Stimulated activated CD4-positive, alpha-beta T cell treated with anti-CD3 and anti-CD28 coated beads, Interleukin-12 subunit alpha, Interleukin-12 subunit beta, amount 100 ng/mL, for 24 hours (primary cell): ENCODE data around the gene CLCA2.

ENCODE experiments used
- DNase-seq, 2 experiments: peaks; one replicate each; pipeline ENCODE4 v3.0.0-alpha.2; 2020; ENCODE audit warnings: low read depth in 2 of 2

The CLCA2 gene

DNA sequence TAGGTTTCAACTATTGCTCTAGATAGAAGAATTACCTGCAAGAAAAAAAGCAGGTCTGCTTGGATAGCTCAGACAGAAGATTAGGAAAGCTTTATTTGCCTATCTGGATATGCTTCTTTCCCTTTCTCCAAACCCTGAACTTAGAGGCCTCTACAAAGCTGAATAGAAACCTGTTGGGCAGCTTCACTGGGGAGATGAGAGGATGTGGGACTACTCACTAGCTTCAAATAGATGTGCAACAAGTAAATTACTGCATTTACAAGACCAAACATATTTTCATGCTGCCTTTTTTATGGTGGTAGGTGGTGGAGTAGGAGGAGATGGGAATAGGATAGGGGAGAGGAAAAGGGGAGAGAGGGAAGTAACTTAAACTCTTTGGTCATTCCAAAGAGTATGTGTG is 6.4 kb downstream of the CLCA2 start:
- no peak for DNase-seq

DNA sequence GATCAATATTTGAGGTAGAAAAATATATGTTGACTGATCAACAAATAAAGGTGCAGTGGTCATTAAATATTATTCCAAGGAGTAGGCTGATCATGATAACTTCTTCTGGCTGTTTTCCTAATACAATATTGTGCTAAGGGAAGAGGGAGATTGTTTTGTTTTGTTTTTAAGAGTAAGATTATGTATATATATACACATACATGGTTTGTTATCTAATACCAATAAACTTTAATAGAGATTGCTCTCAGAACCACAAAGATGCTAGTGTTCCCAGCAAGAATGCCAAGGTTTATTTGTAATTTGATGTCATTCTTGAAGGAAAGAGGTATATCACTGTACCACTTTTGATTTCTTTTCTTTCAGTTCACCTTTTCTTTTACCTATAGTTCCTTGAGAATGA is 10.1 kb downstream of the CLCA2 start:
- DNase-seq = no peak

DNA sequence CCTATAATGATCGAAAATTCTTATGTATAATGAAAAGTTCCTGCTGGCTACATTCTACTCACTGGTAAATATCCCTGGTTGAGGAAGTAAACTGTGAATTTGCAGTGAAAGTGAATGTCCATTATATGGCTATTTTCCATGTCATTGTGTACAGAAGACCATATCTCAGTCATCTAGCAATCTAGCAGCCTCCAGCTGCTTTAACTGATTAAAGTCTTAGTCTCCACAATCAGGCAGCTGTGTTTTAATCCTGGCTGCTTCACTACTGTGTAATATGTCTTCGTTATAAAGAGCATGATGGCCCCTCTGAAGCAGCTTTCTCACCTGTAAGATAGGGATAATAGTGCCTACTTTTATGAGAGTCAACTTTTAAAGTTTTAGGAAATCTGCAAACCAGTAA is 11.4 kb downstream of the CLCA2 start:
- DNase-seq = no peak

DNA sequence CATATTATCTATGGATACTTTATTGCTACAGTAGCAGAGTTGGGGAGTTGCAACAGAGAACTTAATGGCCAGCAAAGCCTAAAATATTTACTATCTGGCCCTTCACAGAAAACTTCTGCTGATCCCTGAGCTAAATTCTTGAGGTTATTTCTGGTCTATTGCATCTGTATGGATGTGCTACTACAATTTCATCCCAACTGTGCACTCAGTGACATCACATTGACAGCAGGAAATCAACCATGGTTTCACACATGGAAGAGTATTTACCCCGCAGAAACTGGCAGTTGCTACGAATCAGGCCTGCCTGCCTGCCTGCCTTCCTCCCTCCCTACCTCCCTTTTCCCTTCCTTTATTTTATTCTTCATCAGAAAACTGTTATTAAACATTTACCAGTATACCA is 12.1 kb downstream of the CLCA2 start:
- no peak for DNase-seq

DNA sequence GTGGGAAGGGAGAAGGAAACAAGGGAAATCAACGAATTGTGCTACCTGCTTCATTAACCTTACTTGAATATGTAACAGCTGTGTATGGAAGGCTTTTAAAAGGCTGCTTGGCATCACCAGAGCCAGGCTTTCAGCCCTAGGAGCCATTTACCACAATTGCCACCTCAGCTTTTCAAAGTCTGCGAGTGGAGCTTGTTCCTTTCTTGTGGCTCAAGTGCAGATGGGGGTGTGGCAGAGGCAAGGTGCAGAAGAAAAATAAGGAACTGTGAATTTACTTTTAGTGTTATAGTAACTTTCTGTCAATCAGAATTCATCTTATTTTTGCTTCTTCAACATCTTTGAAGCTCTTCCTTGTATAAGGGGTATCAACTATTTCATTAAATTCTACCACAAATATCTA is 17.6 kb downstream of the CLCA2 start:
- DNase-seq = no peak

DNA sequence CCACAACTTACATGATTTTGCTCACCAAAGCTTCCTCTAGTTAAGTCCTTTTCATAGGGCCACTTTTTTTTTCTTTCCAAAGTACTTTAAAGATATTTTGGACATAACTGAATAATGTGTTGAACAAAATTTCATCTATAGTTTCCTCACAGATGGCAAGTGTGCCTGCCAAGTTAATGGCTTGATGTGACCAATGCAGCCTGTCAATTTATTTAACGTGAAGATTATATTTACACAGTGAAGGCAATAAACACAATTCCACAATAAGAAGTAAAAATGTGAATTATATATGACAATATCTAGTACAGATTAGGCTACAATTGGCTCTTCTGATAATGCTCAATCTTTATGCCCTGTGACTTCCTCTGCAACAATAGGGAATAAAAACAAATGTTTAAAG is 18.0 kb downstream of the CLCA2 start:
- DNase-seq = no peak

DNA sequence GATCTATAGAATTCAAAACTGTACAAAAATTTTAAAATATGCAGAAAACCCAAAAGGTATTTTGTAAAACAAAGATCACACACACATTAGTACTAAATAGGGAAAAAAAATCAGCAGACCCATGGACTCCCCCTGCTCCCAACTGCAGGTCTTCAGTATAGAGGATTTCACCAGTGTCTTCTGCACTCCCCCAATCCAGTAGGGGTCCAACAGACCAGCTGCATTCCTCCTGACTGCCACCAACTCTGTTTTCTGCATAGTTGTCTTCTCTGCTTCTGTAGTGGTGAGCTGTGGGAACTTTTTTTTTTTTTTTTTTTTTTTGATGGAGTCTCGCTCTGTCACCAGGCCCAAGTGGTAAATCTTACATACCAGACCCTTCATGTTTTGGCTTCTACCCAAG is 21.9 kb downstream of the CLCA2 start:
- no peak for DNase-seq

DNA sequence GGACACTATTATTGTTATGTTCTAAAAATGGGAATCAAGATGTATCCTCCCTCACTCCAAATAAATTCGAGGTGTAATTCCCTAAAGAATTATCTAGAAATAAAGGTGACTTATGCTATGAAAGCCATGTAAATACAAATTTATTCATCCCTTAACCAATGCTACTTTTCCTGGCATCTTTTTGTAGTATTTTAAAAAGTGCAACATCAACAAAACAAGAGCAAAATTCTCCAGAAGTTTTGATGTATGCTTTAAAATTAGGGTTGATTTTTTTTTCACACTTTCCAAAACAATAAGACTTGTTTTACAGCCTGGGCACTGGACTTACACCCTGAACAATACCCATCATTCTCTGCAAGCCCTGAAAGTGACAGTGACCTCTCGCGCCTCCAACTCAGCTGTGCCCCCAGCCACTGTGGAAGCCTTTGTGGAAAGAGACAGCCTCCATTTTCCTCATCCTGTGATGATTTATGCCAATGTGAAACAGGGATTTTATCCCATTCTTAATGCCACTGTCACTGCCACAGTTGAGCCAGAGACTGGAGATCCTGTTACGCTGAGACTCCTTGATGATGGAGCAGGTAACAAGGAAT is 23.3 kb downstream of the CLCA2 start:
- no peak for DNase-seq

DNA sequence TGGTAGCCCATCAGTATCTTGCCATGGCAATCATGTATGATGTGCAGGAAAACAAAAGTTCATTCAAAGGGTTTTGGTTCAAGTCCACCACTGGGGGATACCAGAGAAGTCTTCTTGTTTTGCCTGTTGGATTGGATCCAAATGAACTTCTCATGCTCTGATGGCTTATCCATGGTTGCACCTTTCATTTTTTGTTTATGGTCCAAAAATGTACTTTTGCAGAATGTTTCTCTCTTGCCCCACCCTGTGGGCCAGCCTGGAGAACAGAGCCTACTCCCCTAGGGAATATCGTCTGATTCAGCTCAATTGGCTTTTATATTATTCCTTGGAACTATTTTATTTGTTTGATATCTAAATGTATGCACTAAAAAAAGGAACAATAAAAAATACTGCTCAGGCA is 24.7 kb downstream of the CLCA2 start:
- DNase-seq = no peak

DNA sequence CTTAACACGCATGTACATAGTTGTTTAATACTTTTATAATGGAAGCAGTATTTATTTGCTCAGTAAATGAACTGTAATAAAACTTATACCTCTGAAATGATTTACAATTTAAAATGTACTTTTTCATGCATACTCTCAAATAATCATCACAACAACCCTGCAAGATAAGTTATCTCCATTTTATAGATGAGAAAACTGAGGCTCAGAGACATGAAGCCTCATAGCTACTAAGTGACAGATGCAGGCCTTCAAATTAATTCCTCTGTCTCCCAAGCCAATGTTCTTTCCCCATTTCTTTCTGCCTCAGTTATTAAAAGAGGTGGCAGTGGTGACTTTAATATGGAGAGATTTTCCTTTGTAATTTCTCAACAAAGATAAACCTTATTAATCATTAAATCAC is 25.1 kb downstream of the CLCA2 start:
- DNase-seq = no peak

DNA sequence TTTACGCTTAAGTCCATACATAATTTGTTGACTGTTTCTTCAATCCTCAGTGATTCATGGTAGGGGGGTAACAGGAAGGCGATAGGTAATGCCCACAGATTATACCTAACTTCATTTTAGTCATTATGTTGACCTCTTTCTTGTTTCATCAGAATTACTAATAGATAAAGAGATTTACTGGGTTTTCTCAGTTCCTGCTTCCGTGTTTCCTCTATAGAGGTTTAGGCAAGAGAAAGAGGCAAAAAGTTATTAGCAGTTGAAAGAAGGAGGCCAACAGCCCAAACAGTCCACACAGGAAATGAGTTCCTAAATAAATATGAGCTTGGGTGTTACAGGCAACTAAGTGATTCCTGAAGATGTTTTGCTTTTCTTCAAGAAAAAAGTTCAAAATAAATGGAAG is 26.9 kb downstream of the CLCA2 start:
- no peak for DNase-seq

DNA sequence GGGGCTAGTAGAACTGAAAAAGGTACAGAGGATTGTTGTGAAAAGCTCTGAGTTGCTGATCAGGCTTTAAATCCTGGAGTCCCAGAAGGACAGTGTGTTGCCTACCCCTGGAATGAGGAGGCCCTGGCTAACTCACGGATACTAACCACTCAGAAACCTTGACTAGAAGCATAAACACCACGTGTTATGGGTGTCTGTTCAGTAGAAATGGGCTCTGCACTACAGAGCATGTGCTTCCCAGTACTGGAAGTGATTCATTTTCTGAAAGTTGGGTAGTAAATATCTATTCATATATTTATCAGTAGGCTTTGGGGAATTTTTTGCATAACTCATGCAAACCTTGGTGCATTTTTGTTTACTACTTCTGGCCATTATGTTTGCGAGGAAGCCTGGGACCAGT is 29.7 kb downstream of the CLCA2 start:
- DNase-seq = no peak

DNA sequence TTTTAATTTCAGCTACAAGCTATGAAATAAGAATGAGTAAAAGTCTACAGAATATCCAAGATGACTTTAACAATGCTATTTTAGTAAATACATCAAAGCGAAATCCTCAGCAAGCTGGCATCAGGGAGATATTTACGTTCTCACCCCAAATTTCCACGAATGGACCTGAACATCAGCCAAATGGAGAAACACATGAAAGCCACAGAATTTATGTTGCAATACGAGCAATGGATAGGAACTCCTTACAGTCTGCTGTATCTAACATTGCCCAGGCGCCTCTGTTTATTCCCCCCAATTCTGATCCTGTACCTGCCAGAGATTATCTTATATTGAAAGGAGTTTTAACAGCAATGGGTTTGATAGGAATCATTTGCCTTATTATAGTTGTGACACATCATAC is 31.1 kb downstream of the CLCA2 start:
- no peak for DNase-seq

DNA sequence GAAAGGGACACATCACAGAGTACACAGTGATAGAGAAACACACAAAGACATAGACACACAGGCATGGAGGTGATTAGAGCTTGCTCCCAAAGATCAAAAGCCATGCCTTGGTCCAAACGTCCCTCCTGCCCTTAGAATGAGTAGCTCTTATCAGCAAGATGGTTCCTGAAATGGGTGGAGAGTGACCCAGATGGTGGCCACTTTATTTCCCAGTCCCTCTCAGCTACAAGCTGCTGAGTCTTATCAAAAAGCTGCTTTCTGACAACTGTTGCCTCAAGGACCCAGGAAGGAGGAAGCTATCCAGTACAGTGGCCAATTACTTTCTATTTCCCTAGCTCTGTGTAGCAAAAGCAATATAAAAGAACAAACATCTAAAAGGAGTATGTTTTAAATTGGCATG is 37.0 kb downstream of the CLCA2 start:
- no peak for DNase-seq

DNA sequence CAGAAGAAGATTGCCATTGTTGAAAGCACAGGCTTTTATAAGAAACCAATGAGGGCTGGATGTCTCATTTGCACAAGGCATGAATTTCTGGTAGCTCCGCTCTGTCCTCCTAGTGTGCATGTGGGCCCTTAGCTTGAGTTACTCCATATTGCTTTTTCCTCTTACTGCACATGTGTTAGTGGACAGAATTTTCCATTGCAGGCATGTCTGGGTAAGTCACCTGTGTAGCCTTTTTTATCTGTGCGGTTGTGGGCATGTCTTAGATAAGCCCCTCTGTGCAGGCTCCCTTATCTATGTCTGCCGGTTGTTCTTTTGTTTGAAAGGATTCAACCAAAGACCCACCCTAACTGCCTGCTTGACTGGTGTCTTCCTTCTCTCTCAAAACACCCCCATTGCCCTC is 37.5 kb downstream of the CLCA2 start:
- no peak for DNase-seq

DNA sequence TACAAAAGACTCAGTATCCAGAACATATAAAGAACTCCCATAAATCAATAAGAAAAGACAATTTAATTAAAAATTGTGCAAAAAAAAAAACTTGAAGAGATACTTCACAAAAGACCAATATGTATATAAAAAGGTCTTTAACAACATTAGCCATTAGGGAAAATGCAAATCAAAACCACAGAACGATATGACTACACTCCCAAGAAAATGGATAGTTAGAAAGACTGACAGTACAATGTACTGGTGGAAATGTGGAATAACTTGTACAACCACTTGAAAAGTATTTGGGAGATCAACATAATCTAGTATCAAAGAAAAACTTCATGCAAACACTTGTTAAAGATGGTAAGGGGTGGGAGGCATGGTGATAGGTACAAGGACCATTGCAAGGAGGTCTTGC is 40.8 kb downstream of the CLCA2 start:
- no peak for DNase-seq

DNA sequence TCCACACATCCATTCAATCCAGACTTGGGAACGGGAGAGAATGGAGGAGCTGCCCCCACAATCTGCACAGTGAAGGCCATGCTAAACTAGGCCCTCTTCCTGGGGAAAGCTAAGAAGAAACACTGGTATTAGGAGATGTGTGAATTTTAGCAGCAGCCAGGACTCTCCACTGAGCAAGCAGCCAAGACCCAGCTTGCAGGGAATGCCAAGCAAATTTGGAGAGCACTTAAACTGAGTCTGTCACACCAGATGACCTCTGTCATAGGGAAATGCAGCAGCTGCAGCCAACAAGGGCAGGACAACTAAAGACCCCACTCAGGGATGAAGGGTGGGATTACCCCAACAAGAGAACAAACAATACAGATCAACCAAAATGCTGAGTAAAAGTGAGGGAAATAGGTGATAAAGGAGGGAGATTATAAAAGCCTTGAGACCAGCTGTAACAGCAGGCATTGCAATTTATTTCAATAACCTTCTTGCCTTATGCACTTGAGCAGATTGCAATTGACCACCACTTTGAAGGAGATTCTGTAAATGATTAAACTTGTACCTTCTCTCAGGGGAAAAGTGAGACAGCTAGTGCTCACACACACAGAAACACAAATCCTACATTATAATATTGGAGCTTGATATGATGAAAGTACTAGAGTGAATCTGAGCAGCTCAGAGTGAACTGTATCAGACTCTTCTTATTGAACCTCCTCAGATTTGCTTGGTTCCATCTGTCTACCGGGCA is 42.3 kb downstream of the CLCA2 start:
- DNase-seq = no peak

DNA sequence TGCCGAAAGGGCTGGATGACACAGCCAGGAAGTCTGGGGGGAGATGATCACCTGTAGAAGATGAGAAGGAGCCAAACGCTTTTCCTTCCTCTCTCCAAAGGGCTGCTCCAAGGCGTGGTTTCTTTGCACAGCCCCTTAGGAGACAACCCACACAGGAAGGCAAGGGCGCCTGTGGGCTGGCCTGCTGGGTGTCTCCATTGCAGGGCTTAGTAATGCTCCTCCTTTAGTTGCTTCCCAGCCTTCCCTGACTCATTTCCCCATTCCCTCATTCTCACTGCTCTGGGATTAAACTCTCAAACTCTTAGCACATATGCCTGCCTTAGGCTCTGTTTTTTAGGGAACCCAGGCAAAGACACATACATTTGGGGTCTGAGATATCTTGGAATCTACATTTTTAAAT is 43.0 kb downstream of the CLCA2 start:
- DNase-seq = no peak

DNA sequence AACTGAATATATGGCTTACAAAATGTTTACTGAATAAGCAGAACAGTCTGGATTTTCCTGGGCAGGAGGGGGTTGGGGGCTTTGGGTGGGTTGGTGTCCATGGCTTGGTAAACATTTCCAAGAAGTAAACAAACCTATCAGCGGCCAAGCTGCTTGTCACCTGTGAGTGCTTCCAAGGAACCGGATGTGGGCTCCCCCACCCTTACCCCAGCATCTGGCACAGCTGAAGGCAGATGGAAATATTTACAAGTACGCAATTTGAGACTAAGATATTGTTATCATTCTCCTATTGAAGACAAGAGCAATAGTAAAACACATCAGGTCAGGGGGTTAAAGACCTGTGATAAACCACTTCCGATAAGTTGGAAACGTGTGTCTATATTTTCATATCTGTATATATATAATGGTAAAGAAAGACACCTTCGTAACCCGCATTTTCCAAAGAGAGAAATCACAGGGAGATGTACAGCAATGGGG is 44.6 kb downstream of the CLCA2 start, which contains the start of gene CLCA1:
TSS of gene CLCA1 (plus strand) at position 427 of the 477 bp plus-strand sequence. CDS start at position 472, 45 bp downstream.
- no peak for DNase-seq

DNA sequence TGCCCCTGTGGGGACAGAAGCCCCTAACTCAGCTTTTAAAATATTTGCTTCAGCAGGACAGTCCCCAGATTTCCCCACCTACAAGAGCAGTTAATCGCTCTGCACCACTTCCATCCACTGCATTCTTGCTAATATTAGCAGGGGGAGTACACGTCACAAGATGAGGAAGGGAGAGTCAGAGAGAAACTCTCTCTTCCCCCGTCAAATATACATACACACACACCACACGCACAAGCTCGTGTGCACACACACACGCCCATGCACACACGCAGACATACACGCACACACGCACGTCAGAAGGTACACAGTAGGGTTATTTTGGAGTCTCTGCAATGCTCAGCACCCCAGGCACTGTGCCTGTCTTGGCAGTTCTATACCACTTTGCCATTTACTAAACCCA is 46.9 kb downstream of the CLCA2 start:
- DNase-seq = no peak

DNA sequence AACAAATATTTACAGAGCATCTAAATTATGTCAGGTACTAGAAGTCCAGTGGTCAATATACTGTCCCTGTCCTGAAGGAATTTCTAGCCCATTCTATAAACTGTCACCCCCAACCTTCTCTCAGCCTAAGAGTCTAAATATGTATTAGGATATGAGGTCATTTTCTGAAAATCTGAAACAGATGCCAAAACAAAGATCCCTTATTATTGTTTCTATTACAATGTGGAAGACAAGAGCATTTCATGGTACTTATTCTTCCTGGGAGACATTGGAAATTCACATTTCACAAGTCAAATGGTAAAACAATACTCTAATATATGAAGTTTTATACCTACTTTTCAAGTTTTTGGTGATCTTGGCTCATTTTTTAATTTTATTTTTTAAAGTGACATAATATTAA is 47.3 kb downstream of the CLCA2 start:
- DNase-seq = no peak

DNA sequence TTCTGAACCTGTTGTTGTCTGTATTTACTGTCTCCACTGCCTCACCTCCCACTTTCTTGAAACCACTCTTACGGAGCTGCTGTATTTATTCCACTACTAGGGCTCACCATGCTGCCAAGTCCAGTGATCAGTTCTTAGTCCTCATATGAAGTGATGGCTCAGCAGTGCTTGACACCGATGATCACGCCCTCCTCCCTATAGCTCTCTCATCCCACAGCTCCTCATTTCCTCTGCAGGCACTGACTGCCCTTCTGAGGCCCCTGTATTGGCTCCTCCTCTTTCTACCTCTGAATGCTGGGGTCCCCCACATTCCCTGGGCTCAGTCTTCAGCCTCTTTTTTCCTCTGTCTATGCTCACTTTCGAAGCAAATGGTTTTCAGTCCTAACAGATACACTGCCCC is 48.2 kb downstream of the CLCA2 start:
- no peak for DNase-seq

DNA sequence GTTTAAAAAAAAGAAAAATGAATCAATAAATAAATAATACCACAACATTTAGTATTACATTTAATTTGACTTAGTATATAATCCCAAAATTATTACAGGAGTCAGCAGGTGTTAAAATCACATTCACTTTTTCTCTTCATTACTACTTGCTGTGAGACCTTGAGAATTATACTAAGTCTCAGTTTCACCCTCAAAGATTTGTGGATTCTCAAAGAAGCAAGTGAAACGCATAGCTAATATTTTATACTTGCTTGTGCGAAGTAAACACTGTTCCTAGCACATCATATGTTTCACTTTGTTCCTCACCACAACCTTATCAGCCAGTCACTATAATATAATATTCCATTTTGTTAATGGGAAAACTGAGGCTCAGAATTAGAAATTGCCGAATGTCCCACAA is 48.8 kb downstream of the CLCA2 start:
- DNase-seq = no peak

DNA sequence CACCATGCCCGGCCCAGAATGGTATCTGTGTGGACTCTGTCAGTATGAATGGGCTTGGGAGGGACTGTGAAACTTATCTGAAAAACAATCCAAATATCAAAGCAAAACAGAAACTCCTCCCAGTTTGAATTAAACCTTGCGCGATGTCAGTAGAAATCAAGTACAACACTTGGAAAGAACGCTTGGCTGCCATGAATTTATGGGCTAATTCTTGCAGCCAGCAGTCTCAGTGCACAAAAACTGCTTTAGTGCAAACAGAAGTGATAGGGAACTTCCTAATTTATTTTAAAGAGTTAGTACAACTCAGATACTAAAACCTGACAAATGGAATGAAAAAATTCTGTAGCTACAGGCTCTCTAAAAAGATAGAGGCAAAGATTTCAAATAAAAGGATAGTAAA is 53.3 kb downstream of the CLCA2 start:
- DNase-seq = no peak
